ENCODE results near the gene CLHC1. TPM values are rescaled to one million over a fixed set of nuclear protein-coding genes. Genes with fewer than 3 reads are reported as not detected.

Gene CLHC1
- total and polyA plus RNA-seq, 4 donors, result 2.3 to 33.8 (median 12.2) TPM

DNA sequence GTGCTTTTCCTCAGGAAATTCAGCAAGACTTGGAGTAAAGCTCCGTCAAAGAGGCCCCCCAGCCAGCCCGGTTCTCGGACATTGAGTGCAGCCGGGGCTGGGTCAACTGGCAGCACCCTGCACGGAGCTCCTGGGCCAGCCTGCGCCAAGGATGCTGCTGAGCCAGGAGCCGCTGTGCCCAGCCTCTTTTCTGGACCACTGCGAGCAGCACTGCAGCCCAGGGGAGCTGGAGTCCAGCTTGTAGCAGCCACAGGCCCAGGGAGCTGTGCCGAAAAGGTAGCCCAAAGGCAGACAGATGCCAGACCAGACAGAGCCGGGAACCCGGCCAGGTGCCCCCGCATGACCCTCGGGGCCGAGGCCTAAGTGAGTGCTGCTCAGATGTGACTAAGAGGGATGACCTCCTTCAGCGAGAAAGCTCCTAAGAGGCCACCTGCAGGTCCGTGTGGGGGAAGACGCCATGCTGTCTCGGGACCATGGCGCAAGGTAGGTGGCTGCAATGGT, 7.3 kb downstream of the CLHC1 start:
- TF ChIP-seq, protein P1, sequence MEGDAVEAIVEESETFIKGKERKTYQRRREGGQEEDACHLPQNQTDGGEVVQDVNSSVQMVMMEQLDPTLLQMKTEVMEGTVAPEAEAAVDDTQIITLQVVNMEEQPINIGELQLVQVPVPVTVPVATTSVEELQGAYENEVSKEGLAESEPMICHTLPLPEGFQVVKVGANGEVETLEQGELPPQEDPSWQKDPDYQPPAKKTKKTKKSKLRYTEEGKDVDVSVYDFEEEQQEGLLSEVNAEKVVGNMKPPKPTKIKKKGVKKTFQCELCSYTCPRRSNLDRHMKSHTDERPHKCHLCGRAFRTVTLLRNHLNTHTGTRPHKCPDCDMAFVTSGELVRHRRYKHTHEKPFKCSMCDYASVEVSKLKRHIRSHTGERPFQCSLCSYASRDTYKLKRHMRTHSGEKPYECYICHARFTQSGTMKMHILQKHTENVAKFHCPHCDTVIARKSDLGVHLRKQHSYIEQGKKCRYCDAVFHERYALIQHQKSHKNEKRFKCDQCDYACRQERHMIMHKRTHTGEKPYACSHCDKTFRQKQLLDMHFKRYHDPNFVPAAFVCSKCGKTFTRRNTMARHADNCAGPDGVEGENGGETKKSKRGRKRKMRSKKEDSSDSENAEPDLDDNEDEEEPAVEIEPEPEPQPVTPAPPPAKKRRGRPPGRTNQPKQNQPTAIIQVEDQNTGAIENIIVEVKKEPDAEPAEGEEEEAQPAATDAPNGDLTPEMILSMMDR (IDR thresholded peaks at IDR 0.05; ENCODE audit: control extremely low read depth, extremely low read depth), result no peak
- H3K9ac ChIP-seq (ENCODE audit: insufficient read depth in 1 of 2, low read length in 2 of 2), result no peak overlapping the region
- H3K27me3 ChIP-seq (ENCODE audit: control insufficient read depth in 3 of 3, insufficient read depth in 3 of 3, low read length in 2 of 3), result no peaks in the 10 kb centered on the region
- H3K36me3 ChIP-seq (ENCODE audit: control insufficient read depth in 4 of 4, insufficient read depth in 4 of 4, low read length in 4 of 4), result peaks cover 0 to 5% (median 0%) of the 10 kb centered on the region in 4 donors
- H3K4me3 ChIP-seq, result no peak overlapping the region
- no peak for ATAC-seq (ENCODE audit: insufficient read depth, low FRiP score)
- WGBS, 2 donors, result 84 to 86% methylated on average over 19 of the region's 19 CpGs
- H3K27ac ChIP-seq (ENCODE audit: low read depth in 1 of 2, low read length in 1 of 2), result no peak overlapping the region
- H3K9me3 ChIP-seq (ENCODE audit: control insufficient read depth in 4 of 4, insufficient read depth in 3 of 4, low read length in 3 of 4), result no peaks in the 10 kb centered on the region
- no peak for DNase-seq
- peaks cover 0 to 6% (median 3%) of the 10 kb centered on the region in 5 donors for H3K4me1 ChIP-seq (ENCODE audit: control insufficient read depth in 5 of 5, insufficient read depth in 5 of 5, low read length in 5 of 5)

DNA sequence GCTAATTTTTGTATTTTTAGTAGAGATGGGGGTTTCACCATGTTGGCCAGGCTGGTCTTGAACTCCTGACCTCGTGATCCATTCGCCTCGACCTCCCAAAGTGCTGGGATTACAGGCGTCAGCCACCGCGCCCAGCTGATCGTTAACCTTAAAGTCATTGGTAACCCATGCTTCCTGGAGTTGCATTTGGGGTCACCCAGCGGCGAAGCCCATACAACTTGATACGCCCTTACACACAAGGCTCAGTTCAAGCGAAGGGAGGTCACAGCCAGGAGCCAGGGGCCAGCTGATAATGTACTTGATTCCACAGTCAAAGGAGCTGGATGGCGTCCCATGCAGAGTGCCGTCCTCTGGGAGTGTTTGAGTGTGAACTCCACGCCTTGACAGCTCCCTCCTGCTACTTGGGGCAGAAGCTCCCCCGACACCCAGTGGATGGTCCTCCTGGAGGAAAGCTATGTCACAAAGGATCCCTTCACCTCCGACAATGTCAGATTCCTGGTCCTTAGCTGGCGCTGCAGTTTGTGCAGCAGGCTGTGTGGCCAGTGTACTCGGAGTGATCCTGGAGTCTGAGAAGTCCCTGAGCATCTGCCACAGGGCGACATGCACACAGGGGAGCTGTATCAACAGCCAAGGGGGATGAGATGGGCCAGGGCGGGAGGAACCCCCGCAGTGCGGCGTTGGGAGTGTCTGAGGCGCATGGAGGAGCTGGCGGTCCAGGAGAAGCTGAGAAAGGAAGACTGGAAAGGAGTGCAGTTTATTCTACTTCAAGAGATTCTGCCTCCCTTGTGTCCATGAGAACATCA, 7.9 kb downstream of the CLHC1 start:
- no peaks in the 10 kb centered on the region for H3K27me3 ChIP-seq (ENCODE audit: control insufficient read depth in 3 of 3, insufficient read depth in 3 of 3, low read length in 2 of 3)
- peak overlapping the region in 1 of 2 donors; percentile 20 for H3K27ac ChIP-seq (ENCODE audit: low read depth in 1 of 2, low read length in 1 of 2)
- DNase-seq (peak in 2 of 3 donors; percentile 8 to 19), ATAC-seq (ENCODE audit: insufficient read depth, low FRiP score) (no peak)
- no peak overlapping the region for H3K9ac ChIP-seq (ENCODE audit: insufficient read depth in 1 of 2, low read length in 2 of 2)
- WGBS, 2 donors, result 91 to 95% methylated on average over 25 of the region's 25 CpGs
- no peak overlapping the region for H3K4me3 ChIP-seq
- TF ChIP-seq, protein P1 (IDR thresholded peaks at IDR 0.05; ENCODE audit: control extremely low read depth, extremely low read depth), result no peak
- H3K36me3 ChIP-seq (ENCODE audit: control insufficient read depth in 4 of 4, insufficient read depth in 4 of 4, low read length in 4 of 4), result peaks cover 0 to 5% (median 0%) of the 10 kb centered on the region in 4 donors
- H3K4me1 ChIP-seq (ENCODE audit: control insufficient read depth in 5 of 5, insufficient read depth in 5 of 5, low read length in 5 of 5), result peaks cover 0 to 3% (median 3%) of the 10 kb centered on the region in 5 donors
- no peaks in the 10 kb centered on the region for H3K9me3 ChIP-seq (ENCODE audit: control insufficient read depth in 4 of 4, insufficient read depth in 3 of 4, low read length in 3 of 4)

DNA sequence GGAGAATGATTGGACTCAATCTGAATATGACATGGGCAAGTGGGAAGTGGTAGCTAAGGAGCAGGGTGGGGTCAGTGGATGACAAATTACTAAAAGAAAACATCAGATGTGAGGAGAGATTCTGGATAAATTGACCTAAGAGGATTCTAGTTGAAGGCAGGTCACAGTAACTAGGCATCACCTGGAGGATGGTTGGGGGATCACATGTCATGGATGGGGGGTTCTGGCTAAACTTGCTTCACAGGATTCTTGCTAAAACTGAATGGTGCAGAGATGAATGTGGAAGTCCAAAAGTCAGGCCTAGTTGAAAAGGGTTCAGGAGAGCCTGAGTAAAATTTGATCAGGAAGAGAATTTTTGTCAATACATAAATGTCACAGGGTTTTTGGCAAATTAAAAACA, 18.3 kb downstream of the CLHC1 start:
- no peak overlapping the region for H3K4me3 ChIP-seq

More for the DNA sequence above, 18.3 kb downstream of the CLHC1 start:
- Histone ChIP-seq H3K9me3 (ENCODE audit: control insufficient read depth in 4 of 4, insufficient read depth in 3 of 4, low read length in 3 of 4) (no peaks in the 10 kb centered on the region), H3K4me1 (ENCODE audit: control insufficient read depth in 5 of 5, insufficient read depth in 5 of 5, low read length in 5 of 5) (no peaks in the 10 kb centered on the region), H3K27me3 (ENCODE audit: control insufficient read depth in 3 of 3, insufficient read depth in 3 of 3, low read length in 2 of 3) (no peaks in the 10 kb centered on the region), H3K9ac (ENCODE audit: insufficient read depth in 1 of 2, low read length in 2 of 2) (no peak overlapping the region), H3K36me3 (ENCODE audit: control insufficient read depth in 4 of 4, insufficient read depth in 4 of 4, low read length in 4 of 4) (peaks cover 0 to 1% (median 0%) of the 10 kb centered on the region in 4 donors), H3K27ac (ENCODE audit: low read depth in 1 of 2, low read length in 1 of 2) (no peak overlapping the region)
- TF ChIP-seq, protein P1 (IDR thresholded peaks at IDR 0.05; ENCODE audit: control extremely low read depth, extremely low read depth), result no peak
- ATAC-seq (ENCODE audit: insufficient read depth, low FRiP score) (no peak), DNase-seq (no peak)

All from lung (tissue), 12 donors.